ENCODE data around the gene ATP2B2. TPM values are rescaled to one million over a fixed set of nuclear protein-coding genes. Genes with fewer than 3 reads are reported as not detected.

ATP2B2 gene
- total and polyA plus RNA-seq, 2 of the 8 experiments (the other 6 are each of a cell fraction or from before 2014, with no cell fraction given) = 0.14 to 1.2 TPM

- H3K79me1 ChIP-seq (ENCODE audit: low read depth, low read length) = no peaks in the 10 kb centered on the region
- H3K23me2 ChIP-seq (ENCODE audit: low read depth, low read length) = peaks cover 2% of the 10 kb centered on the region; the same call in 1 of the 2 replicates
- H3K14ac ChIP-seq (ENCODE audit: insufficient read length) = no peak overlapping the region
- DNase-seq (ENCODE audit: low read depth in 1 of 2, low spot score in 2 of 2) = no peak
- no peak for TF ChIP-seq HDAC6 (IDR thresholded peaks at IDR 0.05; ENCODE audit: low read depth, low read length)
- TF ChIP-seq CBX8 (IDR thresholded peaks at IDR 0.05; ENCODE audit: borderline replicate concordance, low read depth, low read length) = no peak
- no peak for TF ChIP-seq JUND (IDR thresholded peaks at IDR 0.05; ENCODE audit: low read length)
- no peak for TF ChIP-seq SRF (IDR thresholded peaks at IDR 0.05; ENCODE audit: low read depth, low read length)
- no peak for TF ChIP-seq YY1 (IDR thresholded peaks at IDR 0.05; ENCODE audit: low read depth, low read length)
- TF ChIP-seq ATF2 (IDR thresholded peaks at IDR 0.05; ENCODE audit: low read length) = no peak
- no peak for TF ChIP-seq CHD1 (IDR thresholded peaks at IDR 0.05; ENCODE audit: low read depth, low read length)
- no peak for TF ChIP-seq CHD2 (IDR thresholded peaks at IDR 0.05; ENCODE audit: low read length)
- TF ChIP-seq SP2 (IDR thresholded peaks at IDR 0.05; ENCODE audit: low read length) = no peak
- no peak for TF ChIP-seq CTCF (IDR thresholded peaks at IDR 0.05; ENCODE audit: control extremely low read depth in 1 of 3, insufficient read depth in 1 of 3, low read depth in 1 of 3, low read length in 3 of 3)
- H2BK20ac ChIP-seq (ENCODE audit: low read length) = no peak overlapping the region
- H3K18ac ChIP-seq (ENCODE audit: extremely low read depth, low read length) = no peak overlapping the region
- no peak overlapping the region for H2BK15ac ChIP-seq (ENCODE audit: low read length)
- H2AK5ac ChIP-seq (ENCODE audit: low read depth, low read length) = no peak overlapping the region
- no peak for FAIRE-seq
- no peak overlapping the region for H3K4ac ChIP-seq (replicated peaks; ENCODE audit: insufficient read length, low read depth, low read length)
- ChIA-PET CTCF (ENCODE audit: partially characterized antibody) (no interaction called here), POLR2A (ENCODE audit: partially characterized antibody) (no interaction called here)
- H3K4me3 ChIP-seq (ENCODE audit: extremely low read depth in 1 of 4, insufficient read depth in 2 of 4, low read depth in 3 of 4, low read length in 4 of 4) = no peak overlapping the region
- no peak overlapping the region for H4K5ac ChIP-seq (ENCODE audit: insufficient read length, low read depth, low read length)
- WGBS, 2 experiments (ENCODE audit: extremely low coverage in 1 of 2, insufficient coverage in 1 of 2, insufficient read length in 1 of 2, insufficient replicate concordance in 2 of 2, low coverage in 1 of 2, low lambda C conversion rate in 2 of 2, missing lambda C conversion rate in 1 of 2) = 92% methylated on average over 5 of the region's 5 CpGs; no CpG with 5 or more reads in 1 of the 2 experiments
- H3K4me2 ChIP-seq (ENCODE audit: insufficient read depth in 1 of 2, low read depth in 2 of 2, low read length in 2 of 2) = no peak overlapping the region
- H2AFZ ChIP-seq (ENCODE audit: low read length) = no peak overlapping the region
- no peaks in the 10 kb centered on the region for H3K79me2 ChIP-seq (ENCODE audit: control insufficient read depth in 1 of 2, insufficient read depth in 2 of 2, low read length in 2 of 2)
- no peak overlapping the region for H3K9ac ChIP-seq (replicated peaks in 1 of 4; ENCODE audit: extremely low read depth in 1 of 4, low read depth in 3 of 4, low read length in 3 of 4)
- no peak overlapping the region for H3K56ac ChIP-seq (replicated peaks; ENCODE audit: insufficient read length, low read depth, low read length)
- H3K36me3 ChIP-seq (ENCODE audit: control insufficient read depth in 2 of 4, insufficient read depth in 4 of 4, low read length in 3 of 4) = no peaks in the 10 kb centered on the region
- no peak overlapping the region for H3K23ac ChIP-seq (ENCODE audit: insufficient read length)
- no peak overlapping the region for H2BK12ac ChIP-seq (ENCODE audit: low read depth, low read length)
- no peaks in the 10 kb centered on the region for H3K27me3 ChIP-seq (replicated peaks in 1 of 4; ENCODE audit: control insufficient read depth in 3 of 4, extremely low read depth in 1 of 4, insufficient read depth in 3 of 4, low read length in 3 of 4)
- no peak overlapping the region for H2BK5ac ChIP-seq (ENCODE audit: low read depth, low read length)
- no peak overlapping the region for H3K27ac ChIP-seq (ENCODE audit: low read depth, low read length)
- H4K8ac ChIP-seq (ENCODE audit: extremely low read depth, insufficient read depth, low read length) = no peak overlapping the region
- H4K20me1 ChIP-seq (replicated peaks in 1 of 2; ENCODE audit: control insufficient read depth in 1 of 2, insufficient read depth in 2 of 2, low read length in 2 of 2) = no peaks in the 10 kb centered on the region
- peaks cover 3 to 15% (median 8%) of the 10 kb centered on the region in 4 experiments for H3K4me1 ChIP-seq (replicated peaks in 1 of 4; ENCODE audit: control insufficient read depth in 3 of 4, insufficient read depth in 4 of 4, low read length in 3 of 4)
- H4K91ac ChIP-seq (replicated peaks; ENCODE audit: insufficient read length, low read length) = no peak overlapping the region
- no peaks in the 10 kb centered on the region for H3K9me3 ChIP-seq (ENCODE audit: insufficient read depth in 2 of 2, low read depth in 1 of 2, low read length in 1 of 2)
- H2BK120ac ChIP-seq (replicated peaks; ENCODE audit: low read depth, low read length) = no peak overlapping the region
These were observed 38.2 kb downstream of the ATP2B2 start for GRCh38 chr3:10467204-10467603.

Measured in H1 (cell line).